Stimulated activated CD4-positive, alpha-beta T cell treated with anti-CD3 and anti-CD28 coated beads, Interleukin-2, amount 100 ng/mL, for 48 hours (primary cell): ENCODE data around the gene AGR3.
"Not testable (repeated sequence)": the region's sequence is repeated elsewhere in the genome, so short reads cannot be mapped to it uniquely, and the experiment has no call there.

Experiments used
- DNase-seq, 2 donors: peaks; one replicate each; pipeline ENCODE4 v3.0.0-alpha.2; 2020

Gene AGR3

DNA sequence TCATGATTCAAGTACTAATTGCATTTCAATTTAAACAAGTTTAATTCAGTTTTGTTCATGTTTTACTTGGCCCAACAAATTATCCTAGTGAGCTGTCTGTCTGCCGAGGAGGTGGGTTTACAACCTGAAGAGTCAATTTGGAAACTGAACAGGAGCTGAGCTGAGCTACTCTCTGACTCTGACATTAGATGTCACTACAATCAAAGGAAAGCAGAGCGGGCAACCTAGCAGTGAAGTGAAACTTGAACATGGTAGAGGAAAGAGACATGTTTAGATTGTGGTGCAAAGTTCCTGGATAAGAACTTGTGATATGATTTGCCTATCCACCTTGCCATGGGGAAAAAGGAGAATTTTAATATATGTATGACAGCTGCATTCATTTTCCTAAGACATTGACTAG, 9.6 kb upstream of the AGR3 start:
- peak in 1 of 2 donors; percentile 3 for DNase-seq

DNA sequence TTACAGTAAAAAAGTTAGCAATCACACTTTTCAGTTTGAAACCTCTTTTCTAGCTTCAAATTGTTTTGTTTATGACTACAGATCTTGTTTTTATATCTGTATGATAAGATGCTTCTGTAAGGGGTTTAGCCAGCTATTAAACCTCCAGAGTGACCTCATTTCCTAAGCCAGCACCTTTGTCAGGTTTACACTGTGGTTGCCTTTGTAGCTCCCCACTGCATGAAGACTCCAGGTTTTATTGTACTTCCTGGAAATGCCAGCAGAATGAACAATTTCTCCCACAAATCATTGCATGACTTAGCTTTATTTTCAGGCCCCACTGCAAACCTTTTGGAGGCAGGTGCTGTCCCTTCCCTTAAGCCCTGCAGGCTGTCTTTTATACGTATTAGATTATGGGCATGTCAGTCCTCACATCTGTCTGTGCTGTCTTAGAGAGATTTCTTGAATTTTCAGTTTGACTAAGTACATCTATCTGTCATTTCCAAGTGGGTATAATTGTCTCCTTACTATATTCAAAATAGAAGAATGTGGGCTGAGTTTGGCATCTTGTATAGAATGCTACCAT, 8.2 kb upstream of the AGR3 start:
- DNase-seq, result no peak

DNA sequence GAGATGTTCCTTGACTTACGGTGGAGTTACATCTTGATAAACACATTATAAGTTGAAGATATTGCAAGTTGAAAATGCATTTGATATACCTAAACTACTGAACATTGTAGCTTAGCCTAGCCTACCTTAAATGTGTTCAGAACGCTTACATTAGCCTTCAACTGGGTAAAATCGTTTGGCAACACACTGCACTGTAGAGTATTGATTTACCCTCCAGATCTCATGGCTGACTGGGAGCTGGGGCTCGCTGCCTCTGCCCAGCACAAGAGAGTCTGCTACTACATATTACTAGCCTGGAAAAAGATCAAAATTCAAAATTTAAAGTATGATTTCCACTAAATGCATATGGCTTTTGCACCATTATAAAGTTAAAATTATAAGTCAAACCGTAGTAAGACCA, 7.5 kb upstream of the AGR3 start:
- DNase-seq, result no peak

DNA sequence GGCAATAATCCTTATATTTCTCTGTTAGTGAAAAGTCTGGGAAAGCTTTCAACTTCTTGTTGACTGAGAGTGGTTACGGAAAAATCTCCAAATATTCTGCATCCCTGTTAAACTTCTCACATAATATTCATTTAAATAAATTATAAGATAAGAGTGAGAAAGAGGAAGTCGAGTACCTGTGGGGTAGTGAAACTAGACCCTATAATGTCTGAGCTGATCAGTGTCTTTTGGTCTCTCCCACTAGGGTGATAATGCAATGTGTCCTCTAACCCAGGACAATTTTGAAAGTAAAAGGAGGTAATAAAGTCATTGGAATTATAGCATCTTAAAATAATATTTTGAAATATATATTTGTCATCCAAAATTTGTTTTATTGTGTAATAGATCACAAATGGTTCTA, 2.1 kb upstream of the AGR3 start:
- DNase-seq, result no peak

DNA sequence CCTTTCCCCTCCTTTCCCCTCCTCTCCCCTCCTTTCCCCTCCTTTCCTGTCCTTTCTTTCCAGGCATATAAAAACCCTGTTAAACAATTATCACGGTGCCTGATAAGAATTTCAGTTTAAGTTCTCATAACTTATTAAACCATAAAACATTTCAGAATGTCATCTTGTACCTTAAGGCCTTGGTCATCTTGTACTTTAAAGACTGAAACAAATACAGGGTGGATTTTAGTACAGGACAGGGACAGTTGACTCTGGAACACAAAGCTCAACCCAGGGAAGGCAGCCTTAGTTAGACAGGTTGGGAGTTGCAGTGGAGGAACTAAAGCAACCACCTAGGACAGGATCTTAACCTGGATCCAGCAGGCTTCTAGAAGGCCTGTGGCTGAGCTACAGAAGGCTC, 1.2 kb downstream of the AGR3 start:
- DNase-seq, result no peak

DNA sequence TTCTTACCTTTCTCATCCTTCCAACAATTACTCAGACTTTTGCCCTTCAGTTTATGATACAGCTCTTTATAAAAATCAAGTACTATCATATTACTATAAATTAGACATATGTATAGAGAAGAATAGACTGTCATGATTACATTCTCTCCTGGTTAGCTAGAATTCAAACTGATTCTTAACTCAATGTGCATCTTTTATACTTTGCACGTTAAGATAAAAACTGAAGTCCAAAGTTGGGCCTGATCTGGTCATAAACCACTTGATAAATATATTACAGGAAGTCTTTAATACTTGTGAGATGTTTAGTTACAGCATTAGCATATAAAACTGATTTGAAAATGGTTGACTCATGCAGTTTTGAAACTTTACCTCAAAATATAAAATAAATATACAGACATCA, 2.6 kb downstream of the AGR3 start:
- DNase-seq, result no peak

DNA sequence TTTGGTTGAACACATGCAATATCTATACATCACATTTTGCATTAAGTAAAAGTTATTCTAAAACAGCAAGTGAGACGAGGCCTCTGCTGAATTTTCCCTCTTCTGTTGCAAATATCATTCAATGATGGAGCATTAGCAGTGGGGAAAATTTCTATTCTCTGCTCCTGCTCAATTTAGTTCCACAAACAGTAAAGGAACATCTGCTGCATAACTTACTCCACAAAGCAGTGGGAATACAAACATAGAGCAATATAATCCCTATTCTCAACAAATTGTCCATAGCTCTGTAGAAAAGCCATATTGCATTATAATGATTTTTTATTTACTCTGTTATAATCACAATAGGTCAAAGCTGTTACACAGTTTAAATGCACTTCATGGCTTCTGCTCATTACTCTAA, 5.9 kb downstream of the AGR3 start:
- no peak for DNase-seq

DNA sequence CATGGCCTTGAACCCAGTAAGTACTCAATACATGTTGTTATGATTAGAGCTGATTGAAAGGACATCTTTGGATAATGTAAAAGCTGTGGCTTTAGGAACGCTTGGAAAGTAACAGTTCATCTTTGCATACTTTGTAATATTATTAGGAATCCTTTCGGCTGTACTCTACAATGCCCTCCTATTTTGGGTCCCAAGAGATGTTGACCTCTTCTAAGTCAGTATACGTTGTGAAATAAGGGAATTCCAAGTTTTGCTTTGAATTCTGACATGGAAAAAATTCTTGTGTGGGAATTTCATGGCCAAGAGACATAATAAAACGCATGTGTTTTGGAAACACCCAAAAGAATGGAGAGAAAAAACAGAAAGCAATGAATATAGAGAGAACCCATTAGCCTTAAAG, 7.7 kb downstream of the AGR3 start:
- DNase-seq, result no peak

DNA sequence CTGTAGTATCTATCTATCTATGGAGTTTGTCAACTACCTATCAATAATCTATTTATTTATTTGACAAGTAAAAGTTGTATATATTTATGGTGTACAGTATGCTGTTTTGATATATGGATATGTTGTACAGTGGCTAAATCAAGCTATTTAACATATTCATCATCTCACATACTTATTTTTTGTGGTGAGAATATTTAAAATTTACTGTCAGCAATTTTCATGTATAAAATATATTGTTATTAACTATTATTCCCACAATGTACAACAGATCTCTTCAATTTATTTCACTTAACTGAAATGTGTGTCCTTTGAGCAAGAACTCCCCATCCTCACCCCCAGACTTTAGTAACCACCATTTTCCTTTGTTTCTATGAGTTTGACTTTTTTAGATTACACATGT, 14.5 kb downstream of the AGR3 start:
- no peak for DNase-seq

DNA sequence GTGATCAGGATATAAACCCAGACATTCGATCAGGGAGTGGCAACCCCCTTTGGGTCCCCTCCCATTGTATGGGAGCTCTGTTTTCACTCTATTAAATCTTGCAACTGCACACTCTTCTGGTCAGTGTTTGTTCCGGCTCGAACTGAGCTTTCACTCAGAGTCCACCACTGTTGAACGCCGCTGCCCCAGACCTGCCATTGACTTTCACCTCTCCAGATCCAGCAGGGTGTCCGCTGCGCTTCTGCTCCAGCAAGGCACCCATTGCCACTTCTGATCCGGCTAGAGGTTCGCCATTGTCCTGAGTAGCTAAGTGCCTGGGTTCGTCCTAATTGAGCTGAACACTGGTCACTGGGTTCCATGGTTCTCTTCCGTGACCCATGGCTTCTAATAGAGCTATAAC, 28.6 kb downstream of the AGR3 start:
- not testable (repeated sequence) for DNase-seq

DNA sequence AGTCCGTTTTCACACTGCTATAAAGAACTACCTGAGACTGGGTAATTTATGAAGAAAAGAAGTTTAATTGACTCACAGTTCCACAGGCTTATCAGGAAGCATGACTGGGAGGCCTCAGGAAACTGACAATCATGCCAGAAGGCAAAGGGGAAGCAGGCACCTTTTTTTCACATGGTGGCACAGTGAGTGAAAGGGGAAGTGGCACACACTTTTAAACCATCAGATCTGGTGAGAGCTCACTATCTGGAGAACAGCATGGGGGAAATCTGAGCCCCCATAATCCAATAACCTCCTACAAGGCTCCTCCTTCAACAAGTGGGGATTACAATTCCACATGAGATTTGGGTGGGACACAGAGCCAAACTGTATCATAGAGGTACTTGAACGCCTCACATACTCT, 30.0 kb downstream of the AGR3 start:
- DNase-seq, result no peak

DNA sequence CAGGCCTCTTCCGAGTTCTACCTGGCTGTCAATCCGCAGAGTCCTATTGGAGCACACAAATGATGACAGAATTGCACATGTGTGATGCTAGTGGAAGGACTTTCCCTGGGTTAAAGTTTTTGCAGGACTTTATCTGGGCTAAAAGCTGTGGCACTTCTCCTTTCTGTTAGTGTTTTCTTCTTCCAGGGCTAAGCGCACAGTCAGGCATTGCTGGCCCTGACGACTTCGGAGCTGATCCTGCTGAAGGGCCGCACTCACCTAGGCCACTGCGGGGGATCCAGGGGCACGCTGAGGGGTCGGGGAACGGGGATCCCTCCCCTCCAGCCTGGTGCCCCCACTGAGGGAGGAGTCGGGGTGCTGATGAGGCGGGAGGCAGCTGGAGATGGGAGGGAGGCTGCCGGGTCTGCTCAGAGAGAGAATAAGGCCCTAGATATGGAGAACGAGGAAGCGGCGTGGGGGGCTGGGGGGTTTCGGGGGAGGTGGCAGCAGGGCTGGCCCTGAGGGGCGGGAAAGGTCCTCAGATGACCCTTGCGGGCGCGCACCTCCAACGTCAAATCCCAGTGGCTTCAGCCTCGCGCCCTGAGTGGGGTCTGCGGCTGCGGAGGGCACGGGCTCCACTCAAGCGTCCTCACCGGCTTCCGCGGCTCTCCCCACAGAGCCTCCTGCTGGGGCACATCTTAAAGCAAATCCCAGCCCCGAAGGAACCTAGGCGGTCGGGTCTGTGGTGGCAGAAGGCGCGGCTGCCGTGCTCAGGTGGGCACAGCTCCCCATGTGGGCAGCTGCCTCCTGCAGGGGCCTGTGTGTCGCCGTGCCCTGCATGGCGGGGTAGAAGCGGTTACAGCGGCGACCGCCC, 30.9 kb downstream of the AGR3 start:
- no peak for DNase-seq

DNA sequence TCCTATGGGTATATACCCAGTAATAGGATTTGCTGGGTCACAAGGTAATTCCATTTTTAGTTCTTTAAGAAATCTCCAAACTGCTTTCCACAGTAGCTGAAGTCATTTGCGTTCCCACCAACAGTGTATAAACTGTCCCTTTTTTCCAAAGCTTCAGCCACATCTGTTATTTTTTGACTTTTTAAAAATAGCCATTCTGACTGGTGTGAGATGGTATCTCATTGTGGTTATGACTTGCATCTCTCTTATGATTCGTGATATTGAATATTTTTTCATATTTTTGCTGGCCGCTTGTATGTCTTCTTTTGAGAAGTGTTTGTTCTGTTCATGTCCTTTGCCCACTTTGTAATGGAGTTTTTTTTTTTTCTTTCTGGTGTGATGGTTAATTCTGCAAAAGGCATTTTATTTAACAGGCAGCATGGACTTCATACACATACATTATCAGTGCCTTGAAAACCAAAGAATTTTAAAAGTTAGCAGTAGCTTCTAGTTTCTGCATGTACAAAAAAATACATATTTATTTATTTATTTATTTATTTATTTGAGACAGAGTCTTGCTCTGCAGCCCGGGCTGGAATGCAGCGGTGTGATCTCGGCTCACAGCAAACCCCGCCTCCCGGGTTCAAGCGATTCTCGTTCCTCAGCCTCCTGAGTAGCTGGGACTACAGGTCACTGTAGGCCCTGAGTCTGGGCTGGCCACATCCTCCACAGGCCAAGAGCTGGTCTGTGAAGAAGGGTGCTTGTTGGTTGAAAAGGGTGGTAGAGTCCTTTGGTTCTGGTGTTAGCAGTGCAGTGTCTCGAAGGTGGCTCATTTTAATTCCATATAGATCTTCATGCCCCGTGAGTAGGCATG, 32.3 kb downstream of the AGR3 start:
- DNase-seq, result no peak

DNA sequence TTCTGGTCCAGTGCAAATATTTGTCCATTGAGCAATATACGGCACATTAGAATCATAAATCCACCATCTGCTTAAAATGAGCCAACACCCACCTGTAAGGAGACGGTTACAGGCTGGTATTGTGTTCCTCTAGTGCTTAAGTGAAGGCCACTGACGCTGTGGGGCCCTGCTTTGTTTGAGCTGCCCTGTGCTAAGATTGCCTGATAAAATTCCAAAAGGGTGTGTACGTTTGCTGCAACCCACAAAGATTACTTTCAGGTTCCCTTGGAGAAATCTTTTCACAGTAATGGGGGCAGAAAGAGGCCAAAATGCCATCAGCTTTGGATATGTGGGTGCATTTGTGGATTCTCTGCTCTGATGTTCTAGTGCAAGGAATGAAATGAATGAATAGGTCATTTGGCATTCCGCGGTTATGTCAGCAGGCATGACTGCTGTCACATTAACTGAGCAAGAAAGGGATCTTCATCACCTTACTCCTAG, 34.4 kb downstream of the AGR3 start:
- DNase-seq, result no peak

DNA sequence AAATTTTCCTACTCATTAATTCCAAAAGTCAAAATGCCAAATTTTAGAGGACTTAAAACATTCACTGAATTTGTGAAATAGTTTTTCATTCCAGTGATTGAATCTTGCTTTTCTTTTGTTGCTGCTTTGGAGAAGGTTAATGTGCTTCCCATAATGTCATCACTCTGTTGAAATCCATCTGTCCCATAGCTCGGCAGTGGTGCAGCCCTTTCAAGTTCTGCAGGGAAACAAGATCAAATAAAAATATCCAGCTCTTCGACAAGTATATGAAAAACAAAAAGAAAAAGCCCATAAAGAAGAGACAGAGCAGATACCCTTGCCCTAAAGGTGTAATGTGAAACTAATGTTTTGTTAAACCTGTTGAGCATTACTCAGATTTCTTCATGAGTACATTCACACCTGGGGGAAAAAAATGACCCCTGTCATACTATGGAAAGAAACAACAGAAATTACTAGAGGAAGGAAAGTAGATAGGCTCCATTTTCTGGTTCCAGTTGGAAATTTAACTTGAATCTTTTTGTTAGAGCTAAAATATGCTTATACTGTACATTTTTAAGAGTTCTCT, 35.1 kb downstream of the AGR3 start:
- no peak for DNase-seq

DNA sequence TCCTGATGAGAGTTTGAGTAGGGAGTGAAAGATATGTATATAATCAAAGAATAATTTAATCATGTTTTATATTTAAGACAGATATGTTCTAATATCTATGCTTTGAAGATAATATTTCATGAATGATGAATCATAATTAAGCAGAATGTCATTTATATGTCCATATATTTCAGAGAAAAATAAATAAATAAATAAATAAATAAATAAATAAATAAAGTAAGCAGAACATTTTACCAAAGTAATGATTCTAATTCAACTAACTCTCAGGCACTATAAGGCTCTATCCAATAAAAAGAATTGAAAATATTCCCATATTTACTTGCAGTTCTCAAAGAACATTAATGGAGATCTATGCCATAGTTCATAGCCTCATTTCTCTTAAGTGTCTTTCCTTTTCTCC, 36.0 kb downstream of the AGR3 start:
- no peak for DNase-seq

DNA sequence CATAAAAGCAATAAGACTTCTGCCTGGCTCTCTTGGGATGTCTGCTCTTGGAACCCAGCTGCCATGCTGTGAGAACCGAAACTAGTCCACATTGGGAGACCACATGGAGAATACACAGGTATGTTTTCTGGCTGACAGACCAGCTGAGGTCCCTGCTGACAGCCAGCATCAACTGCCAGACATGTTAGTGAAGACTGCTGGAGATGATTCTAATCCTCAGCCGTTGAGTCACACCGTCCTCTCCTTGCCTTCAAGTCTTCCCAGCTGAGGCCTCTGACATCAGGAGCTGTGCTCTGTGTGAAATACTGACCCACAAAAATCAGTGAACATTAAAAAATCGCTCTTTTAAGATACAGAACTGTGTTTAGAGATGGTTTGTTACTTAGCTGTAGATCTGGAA, 40.1 kb downstream of the AGR3 start:
- DNase-seq, result no peak

DNA sequence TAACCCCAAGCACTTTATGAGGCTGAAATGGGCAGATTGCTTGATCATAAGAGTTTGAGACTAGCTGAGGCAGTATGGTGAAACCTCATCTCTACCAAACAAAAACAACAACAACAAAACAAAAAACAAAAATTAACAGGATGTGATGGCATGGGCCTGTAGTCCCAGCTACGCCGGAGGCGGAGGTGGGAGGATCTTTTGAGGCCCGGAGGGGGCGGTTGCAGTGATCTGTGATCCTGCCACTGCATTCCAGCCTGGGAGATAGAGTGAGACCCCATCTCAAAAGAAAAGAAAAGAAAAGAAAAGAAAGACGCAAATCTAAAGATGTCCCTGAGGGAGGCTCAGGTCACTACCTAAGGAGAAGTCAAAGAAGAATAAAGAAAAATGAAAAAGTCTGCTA, 41.7 kb downstream of the AGR3 start:
- no peak for DNase-seq

DNA sequence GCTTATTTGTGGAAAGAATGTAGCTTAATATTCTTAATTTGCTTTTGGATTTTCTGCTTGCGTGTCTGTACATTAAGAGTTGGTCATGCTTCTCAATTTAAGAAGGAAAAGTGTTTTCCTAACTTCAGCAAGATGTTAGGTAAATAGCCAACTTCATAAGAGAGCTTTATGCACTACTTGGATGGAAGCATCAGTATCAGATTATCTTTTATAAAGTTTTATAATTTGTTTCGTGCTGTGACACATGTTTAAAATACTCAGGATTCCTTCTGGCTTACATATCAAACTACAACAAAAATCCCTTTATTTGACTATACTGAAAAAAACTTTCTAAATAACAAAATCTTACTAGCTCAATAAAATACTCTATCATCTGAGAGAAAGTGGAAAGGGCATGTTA, 42.1 kb downstream of the AGR3 start:
- no peak for DNase-seq

DNA sequence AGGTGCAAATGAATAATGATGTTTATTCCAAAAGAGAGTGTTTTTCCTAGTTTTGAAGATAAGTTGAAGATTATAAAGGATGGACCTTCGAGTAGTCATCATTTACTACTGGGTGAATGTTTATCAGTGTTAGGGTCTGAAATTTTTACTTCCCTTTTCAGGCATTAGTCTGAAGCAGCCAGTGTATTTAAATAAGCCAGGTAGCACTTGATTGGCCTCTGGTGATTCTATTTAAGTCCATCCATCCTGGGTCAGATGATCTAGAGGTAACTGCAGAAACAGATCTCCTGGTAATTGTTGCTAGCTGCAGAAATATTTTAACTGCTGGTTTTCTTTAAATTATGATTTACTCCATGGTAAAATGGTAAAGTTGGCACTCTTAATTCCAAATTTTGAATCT, 42.9 kb downstream of the AGR3 start:
- DNase-seq, result no peak

DNA sequence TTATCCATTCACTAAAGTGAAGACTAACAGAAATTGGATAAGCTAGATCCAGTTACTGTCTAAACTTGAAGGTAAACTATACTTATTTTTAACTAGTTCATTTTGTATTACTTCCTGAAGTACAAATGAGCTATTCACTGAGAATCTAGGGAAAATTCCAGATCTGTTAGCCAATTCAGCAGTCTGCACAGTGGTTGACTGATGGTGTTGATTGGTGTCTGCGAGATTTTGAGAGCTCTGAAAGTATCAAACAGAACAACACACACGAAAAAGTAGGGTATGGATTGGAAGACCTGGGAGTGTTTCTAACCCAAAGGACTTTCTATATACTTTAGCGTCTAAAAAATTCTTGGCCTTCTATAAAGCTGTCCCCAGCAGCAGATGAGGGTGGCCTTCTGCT, 43.4 kb downstream of the AGR3 start:
- DNase-seq, result no peak

DNA sequence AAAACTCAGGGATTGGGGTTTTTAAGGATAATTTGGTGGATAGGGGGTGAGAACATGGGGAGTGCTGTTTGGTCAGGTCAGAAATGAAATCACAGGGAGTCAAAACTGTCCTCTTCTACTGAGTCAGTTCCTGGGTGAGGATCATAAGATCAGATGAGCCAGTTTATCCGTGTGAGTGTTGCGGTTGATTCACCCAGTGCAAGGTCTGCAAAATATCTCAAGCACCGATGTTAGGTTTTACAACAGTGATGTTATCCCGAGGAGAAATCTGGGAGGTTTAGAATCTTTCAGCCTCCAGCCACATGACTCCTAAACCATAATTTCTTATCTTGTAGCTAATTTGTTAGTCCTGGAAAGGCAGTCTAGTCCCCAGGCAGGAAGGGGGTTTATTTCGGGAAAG, 45.3 kb downstream of the AGR3 start:
- DNase-seq, result no peak

DNA sequence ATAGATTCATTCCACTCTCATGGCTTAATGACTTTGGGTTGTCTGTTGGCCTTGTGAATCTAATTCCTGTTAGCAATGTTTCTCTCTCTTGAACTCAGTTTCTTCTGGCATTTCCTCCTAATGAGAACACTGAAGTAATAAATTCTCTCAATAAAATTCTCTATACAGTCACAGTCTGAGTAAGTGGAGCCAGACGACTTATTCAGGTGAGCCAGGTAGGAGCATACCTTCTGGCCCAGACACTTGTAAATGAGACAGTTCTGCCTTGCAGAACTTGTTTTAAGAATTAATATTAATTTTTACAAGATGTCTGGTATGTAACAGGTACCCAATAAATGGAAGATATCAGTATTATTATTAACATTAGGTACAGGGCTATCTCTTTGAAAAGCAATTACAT, 48.4 kb downstream of the AGR3 start:
- no peak for DNase-seq

DNA sequence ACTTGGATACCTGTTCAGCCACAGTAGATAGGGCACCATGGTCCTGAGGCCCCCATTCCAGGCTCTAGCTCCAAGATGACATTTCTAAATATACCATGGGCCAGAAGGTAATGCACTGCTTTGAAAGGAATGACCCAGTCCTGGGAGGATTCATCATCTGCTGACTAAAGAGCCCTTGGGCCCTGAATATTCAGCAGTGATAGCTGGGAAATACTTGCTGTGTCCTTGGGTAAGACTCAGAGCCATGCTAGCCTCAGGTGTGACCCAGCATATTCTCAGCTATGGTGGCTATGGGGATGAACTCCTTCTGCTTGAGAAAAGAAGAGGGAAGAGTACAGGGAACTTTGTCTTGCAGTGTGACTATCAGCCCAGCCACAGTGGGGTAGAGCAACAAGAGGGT, 55.7 kb downstream of the AGR3 start:
- DNase-seq, result no peak
